Activated T-cell treated with anti-CD3 and anti-CD28 coated beads, Interleukin-2, amount 50 U/mL, for 24 hours (primary cell): ENCODE data around the gene BRAF.
"Not testable (repeated sequence)": the region's sequence is repeated elsewhere in the genome, so short reads cannot be mapped to it uniquely, and the experiment has no call there.

Experiments used
- DNase-seq: peaks from one replicate; pipeline ENCODE4 v3.0.0-alpha.2; 2020
- H3K27ac Mint-ChIP-seq: 2 replicates; pipeline ENCODE4 v1.8.0; 2020; ENCODE audit warnings: mild to moderate bottlenecking, mixed read lengths
- H3K27me3 Mint-ChIP-seq: 2 replicates; pipeline ENCODE4 v1.8.0; 2020; ENCODE audit warnings: mixed read lengths
- H3K36me3 Mint-ChIP-seq: 2 replicates; pipeline ENCODE4 v1.8.0; 2020; ENCODE audit warnings: low read depth, mixed read lengths
- H3K4me1 Mint-ChIP-seq: 2 replicates; pipeline ENCODE4 v1.8.0; 2020; ENCODE audit warnings: low read depth, mixed read lengths
- H3K4me3 Mint-ChIP-seq: 2 replicates; pipeline ENCODE4 v1.8.0; 2020; ENCODE audit warnings: mild to moderate bottlenecking, moderate library complexity, mixed read lengths
- H3K9me3 Mint-ChIP-seq: 2 replicates; pipeline ENCODE4 v1.8.0; 2020; ENCODE audit warnings: mixed read lengths

The BRAF gene

DNA sequence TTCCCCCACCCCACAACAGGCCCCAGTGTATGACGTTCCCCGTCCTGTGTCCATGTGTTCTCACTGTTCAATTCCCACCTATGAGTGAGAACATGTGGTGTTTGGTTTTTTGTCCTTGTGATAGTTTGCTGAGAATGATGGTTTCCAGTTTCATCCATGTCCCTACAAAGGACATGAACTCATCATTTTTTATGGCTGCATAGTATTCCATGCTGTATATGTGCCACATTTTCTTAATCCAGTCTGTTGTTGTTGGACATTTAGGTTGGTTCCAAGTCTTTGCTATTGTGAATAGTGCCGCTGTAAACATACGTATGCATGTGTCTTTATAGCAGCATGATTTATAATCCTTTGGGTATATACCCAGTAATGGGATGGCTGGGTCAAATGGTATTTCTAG, 216.0 kb downstream of the BRAF start:
- H3K9me3 Mint-ChIP-seq, H3K27ac Mint-ChIP-seq: not testable (repeated sequence)
- H3K36me3 Mint-ChIP-seq = peaks cover 67% of the 10 kb centered on the region

GRCh38 chr7:140707132-140707531, 217.6 kb downstream of the BRAF start:
- no peak for DNase-seq
- Mint-ChIP-seq H3K4me1 (peaks cover 6% of the 10 kb centered on the region), H3K27ac (no peak overlapping the region), H3K27me3 (no peaks in the 10 kb centered on the region), H3K9me3 (no peaks in the 10 kb centered on the region), H3K36me3 (peaks cover 65% of the 10 kb centered on the region), H3K4me3 (no peak overlapping the region)

More for the DNA sequence above, 216.0 kb downstream of the BRAF start:
- not testable (repeated sequence) for DNase-seq, H3K27me3 Mint-ChIP-seq, H3K4me1 Mint-ChIP-seq, H3K4me3 Mint-ChIP-seq

- no peaks in the 10 kb centered on the region for H3K27me3 Mint-ChIP-seq
- no peak overlapping the region for H3K4me3 Mint-ChIP-seq
- H3K9me3 Mint-ChIP-seq = no peaks in the 10 kb centered on the region
- peaks cover 67% of the 10 kb centered on the region for H3K36me3 Mint-ChIP-seq
- DNase-seq = no peak
- peaks cover 19% of the 10 kb centered on the region for H3K4me1 Mint-ChIP-seq
- H3K27ac Mint-ChIP-seq = no peak overlapping the region
Observed at GRCh38 chr7:140704205-140704604, 220.5 kb downstream of the BRAF start.

- H3K4me3 Mint-ChIP-seq = no peak overlapping the region
- peak overlapping the region; percentile 34 for H3K27ac Mint-ChIP-seq
- H3K27me3 Mint-ChIP-seq = no peaks in the 10 kb centered on the region
- DNase-seq = no peak
- H3K36me3 Mint-ChIP-seq = peaks cover 68% of the 10 kb centered on the region
- H3K9me3 Mint-ChIP-seq = no peaks in the 10 kb centered on the region
- peaks cover 29% of the 10 kb centered on the region for H3K4me1 Mint-ChIP-seq
Observed at GRCh38 chr7:140702774-140703173, 222.0 kb downstream of the BRAF start.

GRCh38 chr7:140698477-140698876, 226.3 kb downstream of the BRAF start:
- Mint-ChIP-seq H3K4me1 (peaks cover 44% of the 10 kb centered on the region), H3K9me3 (no peaks in the 10 kb centered on the region), H3K27me3 (no peaks in the 10 kb centered on the region), H3K27ac (peak overlapping the region; percentile 98), H3K36me3 (peaks cover 59% of the 10 kb centered on the region), H3K4me3 (peak overlapping the region; percentile 91)
- DNase-seq = no peak

DNA sequence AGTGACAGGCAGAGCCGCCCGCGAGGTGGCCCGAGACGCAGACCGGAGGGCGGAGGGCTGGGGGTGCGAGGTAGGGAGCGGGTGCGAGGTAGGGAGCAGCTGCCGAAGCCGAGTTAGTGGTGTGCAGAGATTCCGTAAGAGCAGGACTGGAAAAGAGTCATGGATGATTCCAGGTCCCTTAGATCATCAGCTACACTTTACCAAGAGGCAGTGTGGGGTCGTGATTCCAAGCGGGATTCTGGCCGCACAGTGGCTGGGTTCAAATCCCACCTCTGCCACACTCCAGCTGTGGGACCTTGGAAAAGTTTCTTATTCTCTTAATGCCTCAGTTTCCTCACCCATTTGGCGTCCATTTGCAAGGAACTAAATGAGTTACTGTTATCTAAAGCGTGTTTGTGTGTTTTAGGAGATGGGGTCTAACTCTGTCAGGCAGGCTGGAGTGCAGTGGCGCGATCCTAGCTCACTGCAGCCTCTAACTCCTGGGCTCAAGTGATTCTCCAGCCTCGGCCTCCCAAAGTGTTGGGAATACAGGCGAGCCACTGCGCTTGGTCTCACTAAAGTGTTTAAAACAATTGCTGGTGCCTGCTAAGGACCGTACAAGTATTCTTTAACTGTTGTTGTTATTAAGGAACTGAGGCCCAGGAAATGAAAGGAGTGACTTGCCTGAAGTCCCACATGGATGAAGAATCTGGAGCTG, 227.1 kb downstream of the BRAF start:
- H3K27ac Mint-ChIP-seq = peak overlapping the region; percentile 98
- DNase-seq = no peak
- peak overlapping the region; percentile 91 for H3K4me3 Mint-ChIP-seq
- H3K4me1 Mint-ChIP-seq = peaks cover 48% of the 10 kb centered on the region
- H3K36me3 Mint-ChIP-seq = peaks cover 59% of the 10 kb centered on the region
- H3K9me3 Mint-ChIP-seq = no peaks in the 10 kb centered on the region
- no peaks in the 10 kb centered on the region for H3K27me3 Mint-ChIP-seq

GRCh38 chr7:140696680-140697446, 227.9 kb downstream of the BRAF start, which contains the start of gene NDUFB2:
Gene NDUFB2 (plus strand): TSS chr7:140696708. CDS start chr7:140696745, 37 bp downstream.
- Mint-ChIP-seq H3K27me3 (no peaks in the 10 kb centered on the region), H3K27ac (peak within 1 kb of the TSS; percentile 98), H3K36me3 (peaks cover 65% of the 10 kb centered on the region), H3K4me3 (peak within 1 kb of the TSS; percentile 91), H3K9me3 (no peaks in the 10 kb centered on the region), H3K4me1 (peaks cover 48% of the 10 kb centered on the region)
- DNase-seq = no peak

- peaks cover 46% of the 10 kb centered on the region for H3K4me1 Mint-ChIP-seq
- peak; percentile 97 for DNase-seq
- no peaks in the 10 kb centered on the region for H3K27me3 Mint-ChIP-seq
- no peaks in the 10 kb centered on the region for H3K9me3 Mint-ChIP-seq
- peak overlapping the region; percentile 91 for H3K4me3 Mint-ChIP-seq
- H3K27ac Mint-ChIP-seq = peak overlapping the region; percentile 98
- peaks cover 70% of the 10 kb centered on the region for H3K36me3 Mint-ChIP-seq
Observed at GRCh38 chr7:140696024-140696679, 228.6 kb downstream of the BRAF start.

DNA sequence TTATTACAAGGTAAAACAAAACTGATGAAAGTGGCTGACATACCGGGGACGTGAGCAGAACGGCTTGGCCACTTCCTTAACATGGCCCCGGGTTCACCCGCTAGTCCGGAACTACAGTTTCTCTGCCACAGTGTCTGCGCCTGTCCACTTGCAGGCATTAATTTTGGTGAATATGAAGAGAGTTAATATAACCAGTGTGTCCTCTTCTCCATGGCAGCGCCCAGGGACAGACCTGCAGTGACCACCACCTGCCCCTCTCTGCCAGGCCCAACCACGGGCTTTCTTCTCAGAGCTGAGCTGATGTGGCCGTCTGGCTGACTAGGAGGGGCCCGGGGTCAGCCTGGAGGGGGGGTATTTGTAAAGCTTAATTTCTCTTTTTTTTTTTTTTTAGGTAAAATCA, 229.3 kb downstream of the BRAF start:
- Mint-ChIP-seq H3K27ac (peak overlapping the region; percentile 98), H3K9me3 (no peaks in the 10 kb centered on the region), H3K27me3 (no peaks in the 10 kb centered on the region), H3K4me1 (peaks cover 42% of the 10 kb centered on the region), H3K4me3 (peak overlapping the region; percentile 91), H3K36me3 (peaks cover 71% of the 10 kb centered on the region)
- no peak for DNase-seq

GRCh38 chr7:140694592-140694991, 230.1 kb downstream of the BRAF start:
- DNase-seq = no peak
- Mint-ChIP-seq H3K27ac (peak overlapping the region; percentile 5), H3K4me3 (no peak overlapping the region), H3K27me3 (no peaks in the 10 kb centered on the region), H3K4me1 (peaks cover 40% of the 10 kb centered on the region), H3K9me3 (no peaks in the 10 kb centered on the region), H3K36me3 (peaks cover 73% of the 10 kb centered on the region)

- H3K27me3 Mint-ChIP-seq, H3K9me3 Mint-ChIP-seq, H3K27ac Mint-ChIP-seq: not testable (repeated sequence)
Observed at GRCh38 chr7:140693849-140694248, 230.9 kb downstream of the BRAF start.

GRCh38 chr7:140691376-140692045, 233.2 kb downstream of the BRAF start:
- Mint-ChIP-seq H3K9me3 (no peaks in the 10 kb centered on the region), H3K27ac (no peak overlapping the region), H3K4me3 (no peak overlapping the region), H3K4me1 (peaks cover 19% of the 10 kb centered on the region), H3K27me3 (no peaks in the 10 kb centered on the region), H3K36me3 (peaks cover 75% of the 10 kb centered on the region)
- no peak for DNase-seq

More at GRCh38 chr7:140693849-140694248, 230.9 kb downstream of the BRAF start:
- Mint-ChIP-seq H3K36me3 (peaks cover 73% of the 10 kb centered on the region), H3K4me1 (peaks cover 34% of the 10 kb centered on the region)
- H3K4me3 Mint-ChIP-seq, DNase-seq: not testable (repeated sequence)

GRCh38 chr7:140689199-140690152, 235.3 kb downstream of the BRAF start:
- Mint-ChIP-seq H3K27me3 (no peaks in the 10 kb centered on the region), H3K27ac (no peak overlapping the region), H3K4me1 (peaks cover 10% of the 10 kb centered on the region), H3K9me3 (no peaks in the 10 kb centered on the region), H3K4me3 (no peak overlapping the region), H3K36me3 (peaks cover 83% of the 10 kb centered on the region)
- DNase-seq = no peak
